Activated gamma-delta T cell (primary cell): ENCODE data around the gene PARD6A.
"Not testable (repeated sequence)": the region's sequence is repeated elsewhere in the genome, so short reads cannot be mapped to it uniquely, and the experiment has no call there.

Experiments used
- DNase-seq: peaks from one replicate; lab custom pipeline; 2025; lab: John Stamatoyannopoulos, UW

PARD6A gene

DNA sequence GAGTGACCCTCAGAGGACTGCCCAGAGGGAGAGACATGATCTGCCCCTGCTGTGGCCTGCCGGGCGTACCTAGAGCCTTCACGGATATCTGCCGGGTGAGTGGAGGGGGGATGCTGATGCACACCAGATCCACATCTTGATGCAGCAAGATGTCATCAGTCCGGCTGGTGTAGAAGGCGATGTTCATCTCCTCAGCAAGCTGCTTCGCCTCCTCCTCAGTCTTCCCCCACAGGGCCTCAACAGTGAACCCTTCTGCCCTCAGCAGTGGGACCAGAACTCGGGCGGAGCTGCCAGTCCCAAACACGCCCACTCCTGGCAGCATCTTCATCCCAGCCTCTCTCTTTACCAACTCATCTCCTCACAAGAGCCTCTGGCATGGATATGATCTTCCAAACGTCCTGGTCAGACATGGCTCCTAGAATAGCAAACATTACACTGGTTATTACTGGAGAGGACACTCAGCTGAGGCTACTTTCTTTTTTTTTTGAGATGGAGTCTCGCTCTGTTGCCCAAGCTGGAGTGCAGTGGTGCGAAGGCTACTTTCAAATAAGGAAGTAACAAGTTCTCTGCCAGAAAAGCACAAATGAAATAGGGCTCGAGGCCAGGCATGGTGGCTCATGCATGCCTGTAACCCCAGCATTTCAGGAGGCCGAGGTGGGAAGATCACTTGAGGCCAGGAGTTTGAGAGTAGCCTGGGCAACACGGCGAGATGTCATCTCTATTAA is 24.8 kb downstream of the PARD6A start:
- DNase-seq = no peak

GRCh38 chr16:67693517-67694285 is 32.9 kb downstream of the PARD6A start:
- DNase-seq = not testable (repeated sequence)

- no peak for DNase-seq
Observed at GRCh38 chr16:67694611-67695010, 33.9 kb downstream of the PARD6A start.

DNA sequence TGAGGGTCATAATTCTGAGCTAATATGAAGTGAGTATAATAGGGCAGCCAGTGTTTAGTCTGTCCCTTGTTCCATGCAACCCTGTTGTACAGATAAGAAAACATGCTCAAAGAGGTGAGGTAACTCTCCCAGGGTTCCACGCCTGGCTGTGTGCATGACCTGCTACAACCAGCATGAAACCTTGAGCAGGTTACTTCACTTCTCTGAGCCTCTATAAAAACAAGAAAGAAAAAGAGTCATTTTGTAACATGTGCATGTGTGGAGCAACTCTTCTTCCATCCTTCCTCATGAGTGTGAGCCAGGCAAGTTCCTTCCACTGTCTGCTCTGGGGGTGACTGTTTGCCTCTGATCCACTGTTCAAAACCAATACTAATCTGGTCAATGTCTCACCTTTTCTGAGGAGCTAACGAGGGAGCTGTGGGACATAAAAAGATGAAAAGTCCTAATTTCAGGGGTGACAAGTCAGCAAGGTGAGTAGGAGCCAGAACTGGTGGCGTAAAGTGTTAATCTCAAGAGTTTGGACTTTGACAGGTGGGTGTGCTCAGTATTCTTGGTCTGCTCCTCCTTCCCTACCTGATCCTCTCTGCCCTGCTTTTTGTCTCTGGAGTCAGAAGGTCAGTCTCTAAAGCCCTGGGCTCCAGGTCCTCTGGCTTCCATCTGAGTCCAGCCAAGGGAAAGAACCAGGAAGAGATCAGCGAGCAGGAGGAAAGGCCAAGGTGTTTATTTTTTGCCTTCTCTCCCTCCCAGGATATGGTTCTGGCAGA is 36.8 kb downstream of the PARD6A start:
- no peak for DNase-seq

GRCh38 chr16:67699265-67699664 is 38.5 kb downstream of the PARD6A start:
- no peak for DNase-seq

GRCh38 chr16:67701420-67701819 is 40.7 kb downstream of the PARD6A start:
- no peak for DNase-seq

- no peak for DNase-seq
Observed at GRCh38 chr16:67702130-67702529, 41.4 kb downstream of the PARD6A start.

GRCh38 chr16:67703626-67704025 is 42.9 kb downstream of the PARD6A start:
- DNase-seq = no peak

GRCh38 chr16:67704110-67704509 is 43.4 kb downstream of the PARD6A start:
- DNase-seq = no peak

GRCh38 chr16:67707210-67707609 is 46.5 kb downstream of the PARD6A start:
- no peak for DNase-seq

GRCh38 chr16:67707790-67708189 is 47.0 kb downstream of the PARD6A start:
- no peak for DNase-seq

DNA sequence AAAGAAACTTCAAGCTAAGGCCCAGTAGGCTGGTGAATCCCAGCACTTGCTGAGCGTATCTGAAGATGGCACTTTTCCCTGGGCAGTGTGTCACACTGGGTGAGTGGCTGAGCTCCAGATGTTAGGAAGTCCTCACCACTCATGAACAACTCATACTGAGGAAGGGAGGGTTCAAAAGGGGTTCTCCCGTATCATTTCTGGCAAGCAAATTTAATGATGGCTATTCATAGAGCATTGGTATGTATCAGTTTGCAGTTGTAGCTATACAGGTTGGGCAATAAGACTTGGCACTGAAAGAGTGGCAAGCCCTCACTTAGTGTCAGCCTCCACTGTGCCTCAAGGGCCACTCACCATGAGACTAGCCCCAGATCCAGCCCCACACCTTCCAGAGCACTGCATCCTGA is 47.6 kb downstream of the PARD6A start:
- no peak for DNase-seq

- no peak for DNase-seq
Observed at GRCh38 chr16:67709050-67709449, 48.3 kb downstream of the PARD6A start.

DNA sequence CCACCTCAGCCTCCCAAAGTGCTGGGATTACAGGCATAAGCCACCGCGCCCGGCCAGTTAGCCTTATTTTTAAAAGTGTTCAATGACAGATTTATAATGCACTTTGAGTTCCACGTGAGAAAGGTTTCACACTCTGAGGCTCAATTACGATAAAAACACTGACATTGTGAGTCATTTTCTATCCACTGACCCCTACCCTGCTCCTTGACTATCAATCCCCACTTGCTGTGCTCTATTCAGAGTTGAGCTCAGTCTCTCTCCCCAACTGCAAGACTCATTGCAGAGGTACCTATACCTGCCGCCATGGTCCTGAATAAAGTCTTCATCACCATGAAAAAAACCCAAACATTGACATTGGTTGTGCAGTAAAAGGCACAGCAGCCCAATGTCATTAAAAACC is 49.8 kb downstream of the PARD6A start:
- no peak for DNase-seq
